Loucy (cell line): ENCODE measurements around the gene IMMT.

ENCODE experiments used
- H2AFZ ChIP-seq: fragments of 200-600 bp; sonication (generic); 2 replicates; pipeline ENCODE4 v1.6.0; 2016; ENCODE audit warnings: antibody characterized with exemption, mild to moderate bottlenecking, low read length, moderate library complexity
- H3F3A ChIP-seq: fragments of 200-600 bp; 2 replicates; pipeline ENCODE4 v1.6.0; 2016; ENCODE audit warnings: antibody characterized with exemption, low read depth, mild to moderate bottlenecking
- H3K27me3 ChIP-seq: fragments of 200-600 bp; sonication (generic); 2 replicates; pipeline ENCODE4 v1.6.1; 2014; ENCODE audit warnings: low read length, mild to moderate bottlenecking; ENCODE audit not compliant: insufficient read depth, poor library complexity, severe bottlenecking
- H3K36me3 ChIP-seq: fragments of 200-600 bp; sonication (generic); 2 replicates; pipeline ENCODE4 v1.6.1; 2016; ENCODE audit warnings: low read length; ENCODE audit not compliant: insufficient read depth
- H3K4me1 ChIP-seq: fragments of 200-600 bp; sonication (generic); 2 replicates; pipeline ENCODE4 v1.5.1; 2014; ENCODE audit warnings: low read length, mild to moderate bottlenecking; ENCODE audit not compliant: insufficient read depth, poor library complexity, severe bottlenecking
- H3K4me2 ChIP-seq: fragments of 200-600 bp; sonication (generic); 2 replicates; pipeline ENCODE4 v1.6.0; 2014; ENCODE audit warnings: antibody characterized with exemption, low read length, low read depth, mild to moderate bottlenecking; ENCODE audit not compliant: poor library complexity, severe bottlenecking
- H3K4me3 ChIP-seq: fragments of 200-600 bp; sonication (generic); 2 replicates; pipeline ENCODE4 v1.5.1; 2014; ENCODE audit warnings: low read length, mild to moderate bottlenecking, mixed read lengths; ENCODE audit not compliant: poor library complexity, severe bottlenecking
- H3K79me2 ChIP-seq: fragments of 200-600 bp; sonication (generic); 2 replicates; pipeline ENCODE4 v1.6.1; 2014; ENCODE audit warnings: low read length; ENCODE audit not compliant: insufficient read depth
- H3K9ac ChIP-seq: fragments of 200-600 bp; sonication (generic); 2 replicates; pipeline ENCODE4 v1.6.0; 2014; ENCODE audit warnings: mild to moderate bottlenecking, low read depth, low read length, moderate library complexity; ENCODE audit not compliant: poor library complexity, severe bottlenecking
- H3K9me2 ChIP-seq: fragments of 200-600 bp; sonication (generic); replicated peaks from 2 replicates; pipeline ENCODE4 v1.6.1; 2016; ENCODE audit warnings: low read depth, low read length, mixed read lengths
- H3K9me3 ChIP-seq: fragments of 200-600 bp; sonication (generic); 2 replicates; pipeline ENCODE4 v1.6.1; 2014; ENCODE audit warnings: mild to moderate bottlenecking, antibody characterized with exemption, low read length, low read depth; ENCODE audit not compliant: insufficient read depth
- H4K20me1 ChIP-seq: fragments of 200-600 bp; sonication (generic); 2 replicates; pipeline ENCODE4 v1.6.0; 2014; ENCODE audit warnings: antibody characterized with exemption, low read length, mild to moderate bottlenecking; ENCODE audit not compliant: insufficient read depth, poor library complexity, severe bottlenecking
- EZH2phosphoT487 ChIP-seq: fragments of 200-600 bp; IDR thresholded peaks from 2 replicates; pipeline ENCODE4 v1.6.1; 2018; ENCODE audit warnings: antibody characterized with exemption, mild to moderate bottlenecking, moderate library complexity, borderline replicate concordance
- TF ChIP-seq, protein P1 (sequence below): fragments of 200-600 bp; sonication (generic); conservative IDR thresholded peaks from 2 replicates; pipeline ENCODE4 v1.5.1; 2014; ENCODE audit warnings: mild to moderate bottlenecking, antibody characterized with exemption, low read length

The IMMT gene

DNA sequence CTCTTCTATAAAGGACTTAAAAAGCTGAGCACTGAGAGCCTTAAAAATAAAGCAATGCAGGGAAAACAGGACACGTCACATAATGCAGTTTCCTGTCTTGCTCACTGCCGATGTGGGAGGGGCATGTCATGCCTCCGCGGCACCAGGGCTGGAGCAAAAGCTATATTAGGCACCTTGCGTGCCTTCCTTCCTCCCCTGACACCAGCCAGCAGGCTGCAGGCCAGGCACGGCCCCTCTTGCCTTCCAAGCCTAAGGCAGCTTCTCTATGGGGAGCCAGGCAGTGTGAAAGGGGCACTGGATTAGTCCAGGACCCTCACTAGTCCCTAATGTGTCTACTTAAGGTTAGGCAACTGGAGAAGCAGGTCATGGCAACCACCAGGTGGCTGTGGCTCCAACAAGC is 30.3 kb upstream of the IMMT start:
- Histone ChIP-seq H3K9ac (no peak overlapping the region), H4K20me1 (no peaks in the 10 kb centered on the region), H3K4me2 (no peak overlapping the region), H3K27me3 (no peaks in the 10 kb centered on the region), H3K4me1 (no peaks in the 10 kb centered on the region), H3K4me3 (no peak overlapping the region), H3K79me2 (no peaks in the 10 kb centered on the region), H2AFZ (no peak overlapping the region), H3K36me3 (no peaks in the 10 kb centered on the region), H3K9me2 (no peaks in the 10 kb centered on the region), H3K9me3 (no peaks in the 10 kb centered on the region), H3F3A (no peaks in the 10 kb centered on the region)
- TF ChIP-seq, protein P1, sequence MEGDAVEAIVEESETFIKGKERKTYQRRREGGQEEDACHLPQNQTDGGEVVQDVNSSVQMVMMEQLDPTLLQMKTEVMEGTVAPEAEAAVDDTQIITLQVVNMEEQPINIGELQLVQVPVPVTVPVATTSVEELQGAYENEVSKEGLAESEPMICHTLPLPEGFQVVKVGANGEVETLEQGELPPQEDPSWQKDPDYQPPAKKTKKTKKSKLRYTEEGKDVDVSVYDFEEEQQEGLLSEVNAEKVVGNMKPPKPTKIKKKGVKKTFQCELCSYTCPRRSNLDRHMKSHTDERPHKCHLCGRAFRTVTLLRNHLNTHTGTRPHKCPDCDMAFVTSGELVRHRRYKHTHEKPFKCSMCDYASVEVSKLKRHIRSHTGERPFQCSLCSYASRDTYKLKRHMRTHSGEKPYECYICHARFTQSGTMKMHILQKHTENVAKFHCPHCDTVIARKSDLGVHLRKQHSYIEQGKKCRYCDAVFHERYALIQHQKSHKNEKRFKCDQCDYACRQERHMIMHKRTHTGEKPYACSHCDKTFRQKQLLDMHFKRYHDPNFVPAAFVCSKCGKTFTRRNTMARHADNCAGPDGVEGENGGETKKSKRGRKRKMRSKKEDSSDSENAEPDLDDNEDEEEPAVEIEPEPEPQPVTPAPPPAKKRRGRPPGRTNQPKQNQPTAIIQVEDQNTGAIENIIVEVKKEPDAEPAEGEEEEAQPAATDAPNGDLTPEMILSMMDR: no peak
- TF ChIP-seq EZH2phosphoT487: no peak

DNA sequence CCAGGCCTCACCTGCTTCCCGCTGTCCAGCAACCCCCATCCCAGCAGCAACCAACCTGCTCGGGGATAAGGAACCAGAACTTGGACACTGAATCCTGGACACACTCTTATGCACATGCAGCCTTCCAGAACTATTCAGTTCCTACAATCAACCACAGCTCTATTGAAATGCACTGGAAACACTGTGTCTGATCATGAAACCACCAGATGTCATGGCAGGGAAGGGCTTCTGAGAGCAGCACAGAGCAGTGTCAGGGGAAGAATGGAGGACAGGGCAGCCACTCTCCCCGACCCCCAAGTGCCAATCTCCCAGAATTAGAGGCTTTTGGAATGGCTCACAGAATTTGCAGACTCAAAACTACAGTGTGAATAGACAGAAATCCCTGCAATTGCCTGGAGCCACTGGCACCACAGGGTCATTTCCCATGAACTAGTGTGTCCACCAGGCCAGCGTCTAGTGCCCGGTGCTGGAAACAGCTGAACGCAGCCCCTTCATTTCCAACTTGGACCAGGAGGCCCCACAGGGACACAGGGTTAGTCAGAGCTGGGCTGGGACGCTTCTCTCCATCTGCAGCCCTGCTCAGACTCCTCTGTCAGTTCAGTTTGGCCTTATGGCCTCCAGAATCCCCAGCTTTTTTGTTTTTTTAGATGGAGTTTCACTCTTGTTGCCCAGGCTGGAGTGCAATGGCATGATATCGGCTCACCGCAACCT is 29.5 kb upstream of the IMMT start:
- no peaks in the 10 kb centered on the region for H3K4me1 ChIP-seq
- H3K9ac ChIP-seq: no peak overlapping the region
- no peak overlapping the region for H3K4me2 ChIP-seq

DNA sequence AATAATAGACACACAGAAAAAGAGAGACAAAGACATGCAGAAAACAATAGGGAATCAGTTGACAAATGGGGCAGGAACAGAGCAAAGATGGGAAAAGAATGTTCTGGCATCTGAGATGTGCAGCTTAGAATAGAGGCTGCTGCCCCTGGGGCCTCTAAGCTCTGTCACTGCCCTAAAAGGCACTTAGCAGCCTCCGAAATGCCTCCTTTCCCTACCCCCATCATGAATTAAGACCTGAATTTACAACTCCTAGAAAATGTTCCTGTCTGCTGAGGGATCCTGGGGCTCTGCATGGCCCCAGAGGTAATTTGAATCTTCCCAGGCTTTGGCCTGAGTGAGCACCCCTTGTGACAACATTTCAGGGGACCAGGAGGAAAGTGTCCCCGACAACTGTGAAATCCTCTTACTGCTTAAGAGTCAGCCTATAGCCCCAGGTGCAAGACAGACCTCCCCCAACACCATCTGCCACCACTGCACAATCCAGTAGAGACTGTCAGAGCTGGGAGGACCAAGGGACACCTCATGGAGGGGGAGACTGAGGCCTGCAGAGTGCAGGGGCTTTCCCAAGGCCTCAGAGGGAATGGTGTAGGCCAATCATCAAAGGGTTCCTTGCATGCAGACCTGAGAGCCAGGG is 28.8 kb upstream of the IMMT start:
- Histone ChIP-seq H3K4me1 (no peaks in the 10 kb centered on the region), H3F3A (no peaks in the 10 kb centered on the region), H3K36me3 (no peaks in the 10 kb centered on the region), H3K79me2 (no peaks in the 10 kb centered on the region), H3K9me3 (no peaks in the 10 kb centered on the region), H3K4me3 (no peak overlapping the region), H3K9ac (no peak overlapping the region), H3K27me3 (no peaks in the 10 kb centered on the region), H3K4me2 (no peak overlapping the region), H4K20me1 (no peaks in the 10 kb centered on the region), H2AFZ (no peak overlapping the region), H3K9me2 (no peaks in the 10 kb centered on the region)
- TF ChIP-seq EZH2phosphoT487: no peak
- TF ChIP-seq, protein P1: no peak

More for the DNA sequence above, 29.5 kb upstream of the IMMT start:
- Histone ChIP-seq H3K9me3 (no peaks in the 10 kb centered on the region), H3K27me3 (no peaks in the 10 kb centered on the region), H4K20me1 (no peaks in the 10 kb centered on the region), H3K4me3 (no peak overlapping the region), H2AFZ (no peak overlapping the region), H3K79me2 (no peaks in the 10 kb centered on the region), H3F3A (no peaks in the 10 kb centered on the region), H3K9me2 (no peaks in the 10 kb centered on the region), H3K36me3 (no peaks in the 10 kb centered on the region)
- TF ChIP-seq, protein P1: no peak
- TF ChIP-seq EZH2phosphoT487: no peak
